HG02623 (cell line): Measurements from ENCODE around the gene DHRS7.

Experiments used
- ATAC-seq: cut with Tn5 transposase; IDR thresholded peaks from one replicate; pipeline ENCODE4 v1.9.1; 2021; ENCODE audit warnings: moderate library complexity; ENCODE audit not compliant: unreplicated experiment

The DHRS7 gene

GRCh38 chr14:60164712-60165546 lies at the start of gene DHRS7:
Gene DHRS7, minus strand, starts transcription at chr14:60165398. Its CDS starts 89 bp downstream, at chr14:60165309.
- peak; percentile 85 for ATAC-seq

DNA sequence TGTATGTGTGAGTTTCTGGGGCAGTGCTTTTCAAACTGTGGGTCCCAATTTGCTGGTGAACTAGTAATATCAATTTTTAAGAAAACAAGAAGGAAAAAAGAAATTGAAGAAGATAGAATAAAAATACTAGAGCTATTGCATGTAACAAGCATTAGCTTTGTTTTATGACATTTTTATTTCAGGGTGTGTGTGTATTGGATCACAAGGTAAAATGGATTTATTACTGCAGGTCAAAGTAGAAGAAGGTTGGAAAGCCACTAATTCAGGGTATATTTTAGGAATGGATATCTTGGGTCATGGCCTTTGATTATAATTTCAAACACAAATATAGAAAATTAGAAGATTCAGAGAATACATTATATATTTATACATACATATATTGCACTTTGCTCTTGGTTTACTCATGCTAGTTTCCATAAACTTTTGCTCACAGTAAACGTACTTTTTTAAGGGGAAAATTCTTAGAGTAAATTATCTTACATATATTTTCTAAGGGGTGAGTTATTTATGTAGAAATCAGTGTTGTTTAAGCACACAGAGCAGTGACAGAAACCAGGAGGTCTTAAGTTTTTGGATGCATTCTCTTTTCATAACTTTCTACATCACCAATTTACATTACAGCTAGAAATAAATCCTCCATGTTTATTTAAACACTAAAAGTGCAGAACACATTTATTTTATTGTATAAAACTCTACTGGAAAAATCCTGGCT lies 49.4 kb upstream of the DHRS7 start:
- no peak for ATAC-seq

GRCh38 chr14:60214003-60214402 lies 48.8 kb upstream of the DHRS7 start:
- no peak for ATAC-seq

DNA sequence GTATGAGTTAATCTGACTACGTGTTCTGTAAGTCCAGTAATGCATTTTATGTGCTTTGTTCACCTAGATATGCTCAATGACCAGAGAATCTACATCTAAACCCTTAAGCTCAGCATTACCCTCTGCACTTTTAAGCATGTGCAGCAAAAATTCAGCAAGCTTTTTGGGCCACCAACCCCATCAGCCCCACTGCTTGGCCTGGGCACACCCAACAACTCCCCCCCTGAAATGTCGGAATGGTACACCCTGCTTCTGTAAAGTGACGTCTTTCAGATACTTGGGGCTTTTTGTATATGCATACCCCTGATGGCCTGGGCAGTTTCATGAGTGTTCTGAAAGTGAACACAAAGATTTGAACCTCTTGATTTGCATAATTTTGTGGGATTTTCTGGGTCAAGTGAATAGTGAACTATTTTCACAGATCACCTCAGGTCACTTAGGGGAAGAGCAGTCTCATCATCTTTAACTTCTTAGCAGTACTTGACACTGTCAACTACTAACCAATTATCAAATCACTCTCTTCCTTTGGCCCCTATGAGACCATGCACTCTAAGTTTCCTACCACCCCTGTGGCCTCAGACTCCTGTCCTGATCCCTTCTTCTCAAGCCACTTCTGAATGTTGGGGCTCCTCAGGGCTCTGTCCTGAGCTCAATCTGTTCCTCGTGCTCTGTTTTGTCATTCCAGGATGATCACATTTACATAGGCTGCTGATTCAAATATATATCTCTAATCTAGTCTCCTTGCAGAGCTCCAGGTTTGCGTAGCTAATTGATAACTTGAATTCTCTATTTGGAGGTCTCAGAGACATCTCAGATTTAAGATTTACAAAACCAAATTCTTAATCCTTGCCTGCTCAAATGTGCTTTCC lies 47.5 kb upstream of the DHRS7 start:
- ATAC-seq, result peak; percentile 86

GRCh38 chr14:60211153-60211552 lies 46.0 kb upstream of the DHRS7 start:
- ATAC-seq, result no peak

- ATAC-seq, result no peak
Measured at GRCh38 chr14:60210703-60211102, 45.5 kb upstream of the DHRS7 start.

DNA sequence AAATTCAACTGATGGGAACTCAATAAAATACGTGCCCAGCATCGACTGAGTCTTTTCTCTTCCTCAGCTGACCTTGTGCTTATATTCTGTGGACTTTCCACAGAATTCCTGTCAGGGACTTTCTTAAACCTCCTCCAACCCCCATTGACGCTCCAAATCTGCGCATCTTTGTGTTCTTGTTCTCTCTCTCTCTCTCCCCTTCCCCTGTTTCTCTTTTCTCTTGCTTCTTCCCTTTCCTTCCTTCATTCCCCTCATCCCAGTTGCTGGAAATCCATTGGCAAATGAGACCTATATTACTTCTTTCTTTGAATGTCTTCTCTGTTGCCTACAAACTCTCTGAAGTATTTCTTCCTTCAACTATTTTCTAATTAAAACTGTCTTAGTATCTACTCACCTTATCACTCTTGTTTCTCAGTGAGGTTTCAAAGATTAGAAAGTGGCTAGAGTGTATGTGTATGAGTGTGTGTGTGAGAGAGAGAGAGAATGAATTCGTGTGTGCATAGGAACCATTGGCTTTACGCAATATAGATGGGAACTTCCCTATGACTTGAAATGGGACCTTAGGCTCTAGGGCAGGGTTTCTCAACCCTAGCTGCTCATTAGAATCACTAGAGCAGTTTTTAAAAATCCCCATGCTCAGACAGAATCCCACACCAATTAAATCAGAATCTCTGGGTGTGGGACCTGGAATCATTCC lies 41.8 kb upstream of the DHRS7 start:
- peak; percentile 25 for ATAC-seq

GRCh38 chr14:60206249-60206670 lies 41.1 kb upstream of the DHRS7 start:
- ATAC-seq, result no peak

- peak; percentile 49 for ATAC-seq
Measured at GRCh38 chr14:60204843-60205774, 39.9 kb upstream of the DHRS7 start.

GRCh38 chr14:60204104-60204842 lies 39.1 kb upstream of the DHRS7 start:
- ATAC-seq, result peak; percentile 72

GRCh38 chr14:60199321-60199720 lies 34.1 kb upstream of the DHRS7 start:
- no peak for ATAC-seq

DNA sequence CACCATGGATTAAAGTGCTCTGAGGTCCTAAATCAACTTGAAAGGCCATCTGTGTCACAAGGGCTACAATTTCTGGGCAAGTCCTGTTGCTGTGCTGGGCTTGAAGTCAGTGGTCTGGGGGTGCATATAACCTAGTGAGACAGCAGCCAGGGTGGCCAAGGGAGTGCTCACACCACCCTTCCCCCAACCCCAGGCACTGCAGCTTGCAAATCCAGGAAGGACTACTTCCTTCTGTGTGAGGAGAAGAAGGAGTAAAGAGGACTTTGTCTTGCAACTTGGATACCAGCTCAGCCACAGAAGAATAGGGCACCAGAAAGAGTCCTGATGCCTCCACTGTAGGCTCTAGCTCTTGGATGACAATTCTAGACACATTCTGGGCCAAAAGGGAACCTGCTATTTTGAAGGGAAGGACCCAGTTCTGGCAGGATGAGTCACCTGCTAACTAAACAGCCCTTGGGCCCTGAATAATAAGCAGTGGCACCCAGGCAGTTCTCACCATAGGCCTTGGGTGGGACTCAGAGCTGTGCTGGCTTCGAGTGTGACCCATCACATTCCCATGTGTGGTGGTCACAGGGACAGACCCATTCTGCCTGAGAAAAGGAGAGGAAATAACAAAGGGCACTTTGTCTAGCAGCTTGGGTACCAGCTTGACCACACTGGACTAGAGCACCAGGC lies 32.6 kb upstream of the DHRS7 start:
- no peak for ATAC-seq

DNA sequence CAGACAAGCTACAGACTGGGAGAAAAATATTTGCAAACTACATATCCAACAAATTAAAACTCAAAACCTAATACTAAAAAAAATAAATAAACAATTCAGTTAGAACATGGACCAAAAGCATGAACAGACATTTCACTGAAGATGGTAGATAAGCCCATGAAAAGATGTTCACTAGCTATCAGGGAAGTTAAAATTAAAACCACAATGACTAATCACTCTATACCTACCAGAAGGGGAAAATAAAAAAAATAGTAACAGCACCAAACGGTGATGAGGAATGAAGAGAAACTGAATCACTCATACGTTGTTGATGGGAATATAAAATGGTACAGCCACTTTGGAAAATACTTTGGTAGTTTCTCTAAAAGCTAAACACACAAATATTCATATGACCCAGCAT lies 31.1 kb upstream of the DHRS7 start:
- ATAC-seq, result no peak

GRCh38 chr14:60195179-60195810 lies 30.1 kb upstream of the DHRS7 start:
- peak; percentile 85 for ATAC-seq

GRCh38 chr14:60189923-60190840 lies 25.0 kb upstream of the DHRS7 start:
- peak; percentile 57 for ATAC-seq

DNA sequence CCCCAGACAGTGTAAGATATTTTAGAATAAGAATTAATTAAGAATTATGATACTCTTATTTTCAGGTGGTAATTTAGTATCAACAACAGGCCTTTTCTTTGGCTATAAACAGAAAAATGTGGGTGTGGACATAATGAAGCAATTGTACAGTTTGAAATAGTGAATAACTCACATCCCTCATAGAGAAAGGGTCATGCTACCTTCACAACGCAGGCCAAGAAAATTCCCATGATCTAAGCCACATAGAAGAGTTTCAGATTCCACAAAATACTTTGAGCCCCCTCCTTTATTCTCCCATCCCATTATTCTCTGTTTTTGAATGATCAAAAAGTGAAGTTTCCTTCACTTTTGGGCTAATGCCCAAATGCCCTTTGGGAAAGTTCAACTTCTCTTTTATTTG lies 23.5 kb upstream of the DHRS7 start:
- no peak for ATAC-seq

GRCh38 chr14:60188115-60188514 lies 22.9 kb upstream of the DHRS7 start:
- no peak for ATAC-seq
